ENCODE measurements around the gene TSPAN5.
"Not testable (repeated sequence)": the region's sequence is repeated elsewhere in the genome, so short reads cannot be mapped to it uniquely, and the experiment has no call there.

The TSPAN5 gene

GRCh38 chr4:98658287-98659105 lies at the start of gene TSPAN5:
TSPAN5 (minus strand) TSS chr4:98658611.
- Mint-ChIP-seq H3K27me3 (peaks cover 0 to 3% of the 10 kb centered on the region in 2 donors), H3K4me3 (peak within 1 kb of the TSS; percentile 88 to 93), H3K9me3 (no peaks in the 10 kb centered on the region), H3K36me3 (no peaks in the 10 kb centered on the region), H3K27ac (peak within 1 kb of the TSS; percentile 77), H3K4me1 (peaks cover 34 to 62% of the 10 kb centered on the region in 2 donors)
- DNase-seq = peak; percentile 71
- peak; percentile 66 to 72 for ATAC-seq (replicated peaks)

GRCh38 chr4:98706935-98707334 lies 48.5 kb upstream of the TSPAN5 start:
- ATAC-seq (replicated peaks) (no peak), DNase-seq (no peak)
- peaks cover 4 to 15% of the 10 kb centered on the region in 2 donors for H3K27me3 Mint-ChIP-seq
- H3K9me3 Mint-ChIP-seq = peaks cover 20 to 28% of the 10 kb centered on the region in 2 donors
- no peaks in the 10 kb centered on the region for H3K4me1 Mint-ChIP-seq
- peaks cover 0 to 10% of the 10 kb centered on the region in 2 donors for H3K36me3 Mint-ChIP-seq
- H3K27ac Mint-ChIP-seq = no peak overlapping the region
- H3K4me3 Mint-ChIP-seq = no peak overlapping the region

GRCh38 chr4:98706200-98706813 lies 47.9 kb upstream of the TSPAN5 start:
- Mint-ChIP-seq H3K27me3 (peaks cover 6 to 17% of the 10 kb centered on the region in 2 donors), H3K4me3 (no peak overlapping the region), H3K27ac (no peak overlapping the region), H3K36me3 (peaks cover 0 to 10% of the 10 kb centered on the region in 2 donors), H3K9me3 (peaks cover 20 to 28% of the 10 kb centered on the region in 2 donors), H3K4me1 (no peaks in the 10 kb centered on the region)
- no peak for ATAC-seq (replicated peaks)
- no peak for DNase-seq

GRCh38 chr4:98705586-98705985 lies 47.2 kb upstream of the TSPAN5 start:
- Mint-ChIP-seq H3K36me3 (peaks cover 0 to 10% of the 10 kb centered on the region in 2 donors), H3K27me3 (peaks cover 12 to 24% of the 10 kb centered on the region in 2 donors), H3K9me3 (peaks cover 20 to 28% of the 10 kb centered on the region in 2 donors)
- DNase-seq; H3K4me1 Mint-ChIP-seq; H3K4me3 Mint-ChIP-seq; H3K27ac Mint-ChIP-seq; ATAC-seq (replicated peaks): not testable (repeated sequence)

- no peak for ATAC-seq (replicated peaks)
- Mint-ChIP-seq H3K9me3 (peaks cover 15 to 18% of the 10 kb centered on the region in 2 donors), H3K27me3 (peaks cover 12 to 15% of the 10 kb centered on the region in 2 donors), H3K4me3 (no peak overlapping the region), H3K36me3 (peaks cover 0 to 11% of the 10 kb centered on the region in 2 donors), H3K4me1 (no peaks in the 10 kb centered on the region), H3K27ac (no peak overlapping the region)
- DNase-seq = no peak
Observed at GRCh38 chr4:98700656-98701055, 42.2 kb upstream of the TSPAN5 start.

GRCh38 chr4:98694076-98694475 lies 35.7 kb upstream of the TSPAN5 start:
- H3K27ac Mint-ChIP-seq = no peak overlapping the region
- ATAC-seq (replicated peaks) = no peak
- H3K27me3 Mint-ChIP-seq = peaks cover 5 to 11% of the 10 kb centered on the region in 2 donors

GRCh38 chr4:98692411-98692810 lies 34.0 kb upstream of the TSPAN5 start:
- ATAC-seq (replicated peaks) = no peak
- H3K4me1 Mint-ChIP-seq = no peaks in the 10 kb centered on the region
- H3K27ac Mint-ChIP-seq = no peak overlapping the region
- H3K9me3 Mint-ChIP-seq = peaks cover under 1 to 3% of the 10 kb centered on the region in 2 donors
- H3K36me3 Mint-ChIP-seq = peaks cover 0 to under 1% of the 10 kb centered on the region in 2 donors
- H3K27me3 Mint-ChIP-seq = peaks cover 5 to 14% of the 10 kb centered on the region in 2 donors
- H3K4me3 Mint-ChIP-seq = no peak overlapping the region
- no peak for DNase-seq

More at GRCh38 chr4:98694076-98694475, 35.7 kb upstream of the TSPAN5 start:
- Mint-ChIP-seq H3K36me3 (peaks cover 0 to 3% of the 10 kb centered on the region in 2 donors), H3K4me3 (no peak overlapping the region), H3K4me1 (no peaks in the 10 kb centered on the region), H3K9me3 (peaks cover 5 to 6% of the 10 kb centered on the region in 2 donors)
- no peak for DNase-seq

GRCh38 chr4:98691588-98691987 lies 33.2 kb upstream of the TSPAN5 start:
- Mint-ChIP-seq H3K27ac (no peak overlapping the region), H3K4me1 (no peaks in the 10 kb centered on the region), H3K27me3 (peaks cover 8 to 16% of the 10 kb centered on the region in 2 donors), H3K4me3 (no peak overlapping the region), H3K9me3 (peaks cover 0 to 2% of the 10 kb centered on the region in 2 donors), H3K36me3 (no peaks in the 10 kb centered on the region)
- DNase-seq (no peak), ATAC-seq (replicated peaks) (no peak)

GRCh38 chr4:98689507-98690174 lies 31.2 kb upstream of the TSPAN5 start:
- Mint-ChIP-seq H3K27ac (no peak overlapping the region), H3K4me3 (no peak overlapping the region), H3K27me3 (peaks cover 8 to 16% of the 10 kb centered on the region in 2 donors), H3K36me3 (no peaks in the 10 kb centered on the region), H3K9me3 (peaks cover 0 to 2% of the 10 kb centered on the region in 2 donors), H3K4me1 (no peaks in the 10 kb centered on the region)
- no peak for ATAC-seq (replicated peaks)
- DNase-seq = no peak

GRCh38 chr4:98688411-98689290 lies 30.2 kb upstream of the TSPAN5 start:
- Mint-ChIP-seq H3K36me3 (no peaks in the 10 kb centered on the region), H3K4me1 (no peaks in the 10 kb centered on the region), H3K9me3 (peaks cover 0 to 2% of the 10 kb centered on the region in 2 donors), H3K4me3 (no peak overlapping the region), H3K27me3 (peaks cover 8 to 16% of the 10 kb centered on the region in 2 donors), H3K27ac (no peak overlapping the region)
- DNase-seq = no peak
- no peak for ATAC-seq (replicated peaks)

- no peak for ATAC-seq (replicated peaks)
- peaks cover 8 to 16% of the 10 kb centered on the region in 2 donors for H3K27me3 Mint-ChIP-seq
- H3K4me3 Mint-ChIP-seq = no peak overlapping the region
- DNase-seq = no peak
- no peak overlapping the region for H3K27ac Mint-ChIP-seq
- H3K36me3 Mint-ChIP-seq = no peaks in the 10 kb centered on the region
- no peaks in the 10 kb centered on the region for H3K4me1 Mint-ChIP-seq
- H3K9me3 Mint-ChIP-seq = peaks cover 0 to 2% of the 10 kb centered on the region in 2 donors
Observed at GRCh38 chr4:98687876-98688275, 29.5 kb upstream of the TSPAN5 start.

- H3K27ac Mint-ChIP-seq = no peak overlapping the region
- peaks cover 0 to 2% of the 10 kb centered on the region in 2 donors for H3K9me3 Mint-ChIP-seq
- H3K36me3 Mint-ChIP-seq = no peaks in the 10 kb centered on the region
- peaks cover 8 to 13% of the 10 kb centered on the region in 2 donors for H3K27me3 Mint-ChIP-seq
- ATAC-seq (replicated peaks) (no peak), DNase-seq (no peak)
- H3K4me3 Mint-ChIP-seq = no peak overlapping the region
- no peaks in the 10 kb centered on the region for H3K4me1 Mint-ChIP-seq
Observed at GRCh38 chr4:98686847-98687246, 28.4 kb upstream of the TSPAN5 start.

GRCh38 chr4:98686043-98686707 lies 27.8 kb upstream of the TSPAN5 start:
- Mint-ChIP-seq H3K36me3 (no peaks in the 10 kb centered on the region), H3K27me3 (peaks cover 8 to 12% of the 10 kb centered on the region in 2 donors), H3K4me1 (no peaks in the 10 kb centered on the region), H3K4me3 (no peak overlapping the region), H3K27ac (no peak overlapping the region), H3K9me3 (peaks cover 0 to 2% of the 10 kb centered on the region in 2 donors)
- ATAC-seq (replicated peaks) (no peak), DNase-seq (no peak)

Data from stimulated activated naive B cell treated with anti-CD40 and anti-IgM and Interleukin-4, amounts not matched to agents 10 μg/mL and 1 μg/mL and 100 μg/mL, for 72 hours (primary cell).